AG20443 (cell line): ENCODE measurements around the gene LRRTM4.

Source experiments
- DNase-seq: peaks from one replicate; pipeline ENCODE4 v3.0.0; 2012; ENCODE audit warnings: low spot score, mixed read lengths

The LRRTM4 gene

DNA sequence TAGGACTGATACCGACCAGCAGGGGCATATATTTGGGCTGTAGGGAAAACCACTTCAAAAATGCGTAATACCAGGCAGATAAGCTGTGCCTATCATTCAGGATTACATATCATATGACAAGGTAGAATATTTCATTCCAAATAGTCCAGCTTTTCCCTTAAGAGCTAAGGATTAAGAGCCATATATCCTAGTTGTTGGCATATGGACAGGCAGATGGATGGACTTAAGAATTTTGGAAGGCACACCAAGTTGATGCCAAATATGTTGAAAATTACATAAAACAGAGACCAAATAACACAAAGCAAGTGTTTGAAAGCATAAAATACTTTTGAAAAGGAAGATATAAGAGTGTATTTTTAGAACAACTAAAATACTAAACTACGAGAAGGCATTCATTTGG, 52.1 kb downstream of the LRRTM4 start:
- DNase-seq, result no peak

DNA sequence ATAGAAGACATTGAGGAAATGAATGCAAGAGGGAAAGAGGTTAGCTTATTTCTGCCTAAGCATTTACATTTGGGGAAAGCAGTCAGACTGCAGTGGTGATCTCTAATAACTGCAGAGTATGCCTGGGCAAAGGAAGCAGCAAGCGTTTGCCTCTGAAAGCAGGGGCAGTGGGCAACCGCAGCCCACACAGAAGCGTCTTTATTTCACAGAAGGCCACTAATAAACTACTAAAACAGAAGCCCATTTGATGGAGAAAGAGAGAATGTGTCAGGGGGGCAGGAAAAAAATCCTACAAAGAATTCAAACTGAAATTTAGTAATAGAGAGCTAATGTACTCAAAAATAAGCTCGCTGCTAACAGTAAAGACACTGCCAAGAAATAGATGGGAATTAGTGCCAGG, 53.1 kb downstream of the LRRTM4 start:
- DNase-seq, result no peak

DNA sequence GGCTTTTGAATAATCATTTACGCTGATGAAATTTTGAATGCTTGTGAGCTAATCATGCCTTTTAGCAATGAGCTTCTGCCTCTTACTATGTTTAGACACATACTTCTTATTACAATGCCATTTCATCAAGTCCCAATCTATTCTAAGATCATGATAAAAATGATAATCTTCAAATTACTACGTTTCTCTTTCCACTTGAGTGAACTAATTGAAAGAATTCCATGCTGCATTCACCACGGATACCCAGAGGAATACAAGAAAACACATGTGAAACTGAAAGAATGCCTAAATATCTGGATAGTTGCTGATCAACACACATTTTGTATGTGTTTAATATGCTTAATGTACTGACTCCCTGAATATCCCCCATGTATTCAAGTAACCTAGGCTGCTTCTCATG, 62.3 kb downstream of the LRRTM4 start:
- no peak for DNase-seq

DNA sequence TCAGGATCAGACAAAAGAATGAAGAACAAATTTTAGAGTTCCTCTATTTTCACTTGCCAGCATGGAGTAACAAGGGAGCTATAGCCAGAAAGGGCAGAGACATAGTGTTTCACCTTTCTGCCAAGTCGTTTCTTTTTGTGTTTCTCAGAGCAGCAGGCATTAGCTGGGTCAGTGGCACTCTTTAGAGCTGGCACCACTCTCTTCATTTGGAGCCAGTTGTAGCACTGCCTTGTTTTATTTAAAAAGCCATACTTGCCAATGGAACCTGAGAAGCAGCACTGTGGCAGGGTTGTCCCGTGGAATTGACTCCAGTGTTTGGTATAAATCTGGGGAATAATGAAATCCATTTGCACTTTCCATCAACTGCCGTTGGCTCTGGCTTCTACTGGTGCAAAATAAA, 64.0 kb downstream of the LRRTM4 start:
- no peak for DNase-seq

DNA sequence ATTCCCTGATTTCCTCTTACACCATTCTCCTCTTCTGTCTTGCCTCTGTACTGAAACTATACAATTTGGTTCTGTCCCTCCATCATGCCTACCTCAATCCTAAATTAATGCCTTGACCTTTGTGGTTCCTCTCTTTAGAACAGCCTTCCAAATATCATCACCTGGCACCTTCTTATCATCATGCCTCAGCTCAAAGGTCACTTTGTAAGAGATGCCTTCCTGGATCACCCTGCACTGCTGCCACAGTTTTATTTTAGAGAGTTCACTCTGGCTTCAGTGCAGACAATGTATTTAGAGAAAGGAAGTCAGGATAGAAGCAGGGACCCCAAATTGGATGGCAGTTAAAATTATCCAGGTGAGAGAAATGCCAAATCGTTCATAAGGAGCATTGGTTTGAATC, 64.5 kb downstream of the LRRTM4 start:
- DNase-seq, result no peak

DNA sequence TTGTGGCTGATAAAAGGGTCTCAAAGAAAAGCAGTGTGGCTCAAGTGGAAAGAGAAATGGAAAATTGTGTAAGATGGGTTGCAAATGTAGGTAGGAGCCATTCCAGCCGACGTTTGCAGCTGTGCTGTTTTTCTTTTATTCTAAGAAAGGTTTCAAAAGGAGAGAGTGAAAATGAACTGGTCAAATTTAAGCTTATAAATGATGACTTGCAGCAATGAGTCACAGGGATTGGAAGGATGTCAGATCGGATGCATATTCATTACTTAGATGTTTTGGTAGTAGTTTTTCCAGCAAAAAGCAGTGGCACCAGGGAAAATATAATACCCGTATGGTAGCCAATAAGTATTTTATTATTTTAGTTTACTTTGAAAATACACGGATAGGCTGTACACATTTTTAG, 79.1 kb downstream of the LRRTM4 start:
- no peak for DNase-seq

DNA sequence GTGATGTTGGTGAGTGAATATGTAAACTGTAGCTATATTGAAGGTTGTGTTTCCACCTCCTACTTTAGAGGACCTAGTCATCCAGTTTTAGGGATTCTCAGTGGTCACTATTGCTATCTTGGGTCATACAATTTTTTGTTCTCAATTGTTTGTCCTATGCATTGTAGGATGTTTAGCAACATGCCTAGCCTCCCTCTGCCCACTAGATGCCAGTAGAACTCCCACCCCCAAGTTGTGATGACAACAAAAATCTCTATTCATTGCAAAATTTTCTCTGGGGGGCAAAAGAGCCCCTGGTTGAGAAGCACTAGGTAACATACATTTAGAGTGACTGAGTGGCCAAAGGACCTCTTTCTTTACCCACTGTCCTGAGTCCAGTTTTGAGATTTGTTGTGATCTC, 87.3 kb downstream of the LRRTM4 start:
- DNase-seq, result no peak

DNA sequence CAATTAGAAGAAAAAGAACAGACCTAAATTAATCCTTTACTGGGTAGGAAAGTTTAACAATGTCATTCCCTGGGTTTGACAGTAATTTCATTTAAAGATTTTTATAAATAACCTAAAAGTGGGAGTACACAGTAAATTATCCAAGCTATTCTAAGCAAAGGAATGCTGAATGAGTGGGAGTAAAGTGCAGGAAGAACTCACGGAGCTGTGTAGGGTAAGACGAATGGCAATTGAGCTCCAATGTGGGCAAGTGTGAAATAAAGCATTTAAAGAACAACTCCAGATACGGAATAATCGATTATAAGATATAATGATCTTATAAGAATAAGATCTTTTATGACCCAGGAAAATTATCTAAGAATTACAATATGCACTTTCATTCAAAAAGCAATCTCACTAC, 93.2 kb downstream of the LRRTM4 start:
- DNase-seq, result no peak

DNA sequence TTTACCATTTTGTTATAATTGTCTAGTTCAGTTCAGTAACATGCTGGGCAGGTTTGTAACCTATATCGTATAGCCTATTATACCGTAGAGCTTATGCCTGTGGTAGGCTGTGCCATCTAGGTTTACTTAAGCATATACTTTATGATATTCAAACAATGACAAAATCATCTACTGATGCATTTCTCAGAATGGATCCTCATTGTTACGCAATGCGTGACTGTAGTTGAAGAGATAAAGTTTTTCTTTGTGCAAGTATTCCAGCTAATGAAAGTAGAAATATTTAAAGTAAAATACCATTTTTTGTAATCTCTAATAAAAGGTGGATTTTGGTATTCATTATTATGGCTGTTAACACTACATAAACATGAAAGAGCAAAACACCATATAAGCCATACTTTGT, 100.2 kb downstream of the LRRTM4 start:
- DNase-seq, result no peak

DNA sequence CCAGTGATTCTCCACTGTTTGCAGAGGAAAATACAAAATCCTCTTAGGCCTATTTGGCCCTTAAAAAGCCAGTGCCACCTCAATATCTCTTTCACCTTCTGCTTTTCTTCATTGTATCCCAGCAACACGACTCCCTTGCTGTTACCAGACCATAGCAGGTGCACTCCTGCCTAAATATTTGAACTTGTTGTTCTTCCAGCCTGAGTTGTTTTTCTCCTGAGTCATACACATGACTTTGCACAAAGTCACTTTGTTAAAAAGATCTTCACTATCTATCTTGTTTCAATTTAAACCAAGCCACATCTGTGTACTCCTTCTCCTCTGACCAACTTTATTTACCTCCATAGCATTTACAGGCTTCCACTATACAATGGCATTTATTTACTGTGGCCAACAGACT, 103.6 kb downstream of the LRRTM4 start:
- no peak for DNase-seq

DNA sequence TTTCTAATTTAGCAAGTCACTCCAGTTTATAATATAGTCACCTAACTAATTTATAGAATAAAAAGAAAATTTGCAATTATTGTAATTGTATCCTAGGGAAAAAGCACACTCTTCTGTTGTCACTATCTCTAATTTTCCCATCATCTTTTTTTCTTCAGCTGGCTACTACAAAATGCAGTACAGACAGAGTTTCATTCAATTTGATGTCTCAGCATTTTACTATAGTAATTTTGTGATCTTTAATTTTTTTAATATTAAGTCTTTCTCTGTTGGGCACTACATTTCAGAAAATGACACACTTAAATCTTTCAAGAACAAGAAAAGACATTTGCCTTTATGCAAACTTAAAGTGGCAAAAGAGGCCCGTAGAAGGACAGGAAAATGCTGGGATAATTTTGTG, 118.0 kb downstream of the LRRTM4 start:
- no peak for DNase-seq

DNA sequence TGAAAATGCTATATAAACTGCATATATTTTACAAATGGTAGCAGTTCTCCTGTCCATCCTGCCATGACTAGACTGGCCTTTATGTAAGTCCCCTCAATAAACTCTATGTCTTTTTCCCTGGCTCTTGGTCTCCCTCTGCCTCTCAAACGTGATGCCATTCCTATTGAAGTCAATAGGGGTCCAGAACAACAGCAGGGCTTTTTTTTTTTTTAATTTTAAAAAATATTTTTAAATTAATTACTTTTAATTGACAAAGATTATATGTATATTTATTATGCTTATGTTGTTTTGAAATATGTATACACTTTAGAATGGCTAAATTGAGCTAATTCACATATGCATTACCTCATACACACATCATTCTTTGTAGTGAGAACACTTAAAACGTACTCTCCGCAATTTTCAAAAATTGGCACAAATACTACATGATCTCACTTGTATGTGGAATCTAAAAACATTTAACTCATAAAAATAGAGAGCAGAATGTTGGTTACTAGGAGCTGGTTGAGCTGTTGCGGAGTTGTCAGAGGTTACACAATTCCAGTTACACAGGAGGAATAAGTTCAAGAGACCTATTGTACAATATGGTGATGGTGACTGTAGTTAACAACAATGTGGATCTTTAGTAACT, 123.1 kb downstream of the LRRTM4 start:
- DNase-seq, result no peak

DNA sequence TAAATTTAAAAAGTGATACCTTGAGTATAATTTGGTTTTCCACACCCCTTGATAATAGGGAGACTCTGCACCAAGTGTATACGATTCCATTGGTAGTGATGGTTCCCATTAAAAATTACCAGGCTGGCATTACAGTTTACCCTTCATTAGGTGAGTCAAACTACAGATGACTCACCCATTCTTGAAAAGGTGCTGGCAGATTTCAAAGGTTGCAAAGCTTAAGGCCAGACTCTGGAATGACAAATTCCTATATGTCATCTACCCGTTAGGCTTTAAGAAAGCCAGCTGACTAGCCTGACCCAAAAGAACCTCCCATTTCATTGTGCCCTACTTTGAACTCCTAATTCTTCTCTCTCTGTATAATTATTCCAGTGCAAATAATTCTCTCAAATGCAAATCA, 124.4 kb downstream of the LRRTM4 start:
- no peak for DNase-seq

DNA sequence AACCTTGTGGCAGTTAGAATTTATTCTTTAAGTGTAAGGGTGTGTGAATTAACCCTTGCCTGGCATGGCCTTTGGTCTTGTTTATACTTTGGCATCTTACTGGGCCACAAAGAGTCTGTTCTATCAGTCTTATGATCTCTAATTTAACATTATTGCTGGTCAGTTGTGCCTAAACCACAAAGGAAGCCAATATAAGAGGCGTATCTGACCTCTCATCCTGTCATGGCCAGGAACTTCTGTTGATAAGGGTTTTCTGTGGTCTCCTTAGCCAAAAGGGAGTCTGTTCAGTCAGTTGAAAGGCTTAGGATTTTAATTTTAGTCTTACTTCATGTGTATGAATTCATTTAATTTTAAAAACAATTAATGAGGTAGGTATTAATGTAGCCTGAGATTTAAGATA, 127.2 kb downstream of the LRRTM4 start:
- no peak for DNase-seq

DNA sequence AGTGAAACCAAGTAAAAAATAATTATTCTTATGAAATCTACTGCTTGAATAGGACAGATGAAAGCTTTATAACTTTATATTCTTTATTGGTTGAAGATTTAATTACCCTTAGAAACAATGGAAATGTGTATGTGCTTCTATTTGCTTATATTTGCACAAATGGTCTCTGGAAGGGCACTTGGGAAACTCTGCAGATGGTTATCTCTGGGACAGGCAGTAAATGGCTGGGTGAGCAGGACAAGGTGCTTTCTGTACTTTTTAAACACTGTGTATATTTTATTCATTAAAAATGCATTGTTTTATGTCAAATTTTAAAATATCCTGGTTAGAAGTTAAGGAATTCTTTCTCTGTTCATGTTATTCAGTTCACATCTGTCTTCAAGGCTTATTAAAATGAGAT, 131.1 kb downstream of the LRRTM4 start:
- DNase-seq, result no peak

DNA sequence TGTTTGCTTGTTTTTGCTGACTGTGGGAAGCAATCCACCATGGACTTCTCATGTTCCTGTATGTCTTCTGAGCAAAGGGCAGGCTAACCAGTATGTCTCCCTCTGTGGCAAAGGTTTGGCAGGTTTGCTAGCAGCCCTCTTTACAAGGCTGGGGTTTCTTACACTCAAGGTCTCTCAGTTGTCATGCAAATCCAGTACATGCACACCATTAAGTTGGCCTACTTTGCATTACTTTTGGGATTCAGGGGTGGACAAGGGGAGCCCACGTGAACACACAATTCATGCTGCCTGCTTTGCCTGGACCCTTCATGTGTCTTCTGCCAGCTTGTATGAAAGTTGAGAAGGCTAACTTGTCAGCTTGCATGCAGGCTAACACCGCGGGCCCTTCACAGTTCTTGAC, 134.9 kb downstream of the LRRTM4 start:
- no peak for DNase-seq

DNA sequence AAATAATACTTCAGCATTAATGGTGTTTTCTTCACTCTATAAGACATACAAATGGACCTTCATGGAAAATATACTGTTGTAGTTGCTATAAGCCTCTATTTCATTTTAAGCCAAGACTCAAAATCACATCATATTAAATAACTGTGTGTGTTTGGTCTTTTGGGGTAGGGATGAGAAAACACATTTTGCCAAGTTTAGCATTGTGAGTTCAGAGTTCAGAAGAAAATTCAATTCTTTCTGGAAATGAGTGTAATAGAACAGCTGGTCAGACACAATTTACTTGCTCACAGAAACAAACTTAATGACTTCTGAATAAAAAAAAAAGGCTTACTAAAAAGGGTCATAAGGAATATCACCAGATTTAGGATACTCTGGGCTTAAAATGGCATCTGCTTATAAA, 149.5 kb downstream of the LRRTM4 start:
- DNase-seq, result no peak

DNA sequence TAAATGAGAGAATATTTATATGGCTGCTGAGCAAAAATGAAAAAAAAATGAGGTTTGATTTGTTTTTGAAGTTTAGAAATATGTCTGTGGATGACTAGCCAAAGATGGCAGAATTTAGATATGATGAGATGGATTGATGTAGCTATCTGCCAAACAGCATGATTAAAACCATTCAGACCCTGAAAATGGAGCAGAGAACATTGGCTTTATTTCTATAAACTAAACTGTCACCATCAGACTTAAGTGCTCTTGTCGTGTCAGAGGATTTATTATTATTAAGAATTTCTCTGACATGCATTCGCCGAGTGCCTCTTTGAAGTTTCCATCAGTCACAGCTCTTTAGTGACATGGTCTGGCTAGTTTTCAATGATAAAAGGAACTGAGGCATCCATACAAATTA, 151.7 kb downstream of the LRRTM4 start:
- no peak for DNase-seq

DNA sequence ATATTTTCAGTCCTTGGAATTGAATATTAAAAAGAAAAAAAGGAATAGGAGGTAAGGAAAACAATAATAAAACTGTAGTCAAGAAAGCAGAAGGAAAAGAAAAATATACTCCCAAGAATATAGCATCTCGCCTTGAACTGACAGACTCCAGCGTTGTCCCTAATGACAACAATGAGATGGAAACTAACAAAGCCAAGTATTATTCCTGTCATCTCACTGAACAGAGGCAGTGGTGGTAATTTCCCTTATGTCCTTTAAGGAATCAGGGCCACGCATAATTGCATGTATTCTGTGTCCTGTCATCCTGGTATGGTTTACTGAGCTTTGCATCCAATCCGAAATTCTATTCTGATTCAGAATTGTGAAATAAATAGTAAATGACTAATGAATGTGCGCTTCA, 158.9 kb downstream of the LRRTM4 start:
- no peak for DNase-seq

DNA sequence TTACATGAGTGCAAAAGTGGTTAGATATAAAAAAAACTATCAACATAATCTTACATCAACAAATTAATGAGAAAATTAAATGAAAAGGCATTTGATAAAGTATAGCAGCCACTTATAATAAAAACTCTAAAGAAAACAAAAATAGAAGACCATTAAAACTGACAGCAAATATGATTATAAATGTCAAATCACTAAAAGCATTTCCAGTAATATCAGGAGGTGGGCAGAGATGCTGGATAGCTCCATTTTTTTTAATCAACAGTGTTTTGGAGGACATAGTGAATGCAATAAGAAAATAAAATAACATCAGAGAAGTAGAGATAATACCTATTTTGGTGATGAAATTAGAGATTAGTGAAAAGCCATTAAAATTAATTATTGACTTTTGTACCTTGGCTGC, 173.4 kb downstream of the LRRTM4 start:
- DNase-seq, result no peak

DNA sequence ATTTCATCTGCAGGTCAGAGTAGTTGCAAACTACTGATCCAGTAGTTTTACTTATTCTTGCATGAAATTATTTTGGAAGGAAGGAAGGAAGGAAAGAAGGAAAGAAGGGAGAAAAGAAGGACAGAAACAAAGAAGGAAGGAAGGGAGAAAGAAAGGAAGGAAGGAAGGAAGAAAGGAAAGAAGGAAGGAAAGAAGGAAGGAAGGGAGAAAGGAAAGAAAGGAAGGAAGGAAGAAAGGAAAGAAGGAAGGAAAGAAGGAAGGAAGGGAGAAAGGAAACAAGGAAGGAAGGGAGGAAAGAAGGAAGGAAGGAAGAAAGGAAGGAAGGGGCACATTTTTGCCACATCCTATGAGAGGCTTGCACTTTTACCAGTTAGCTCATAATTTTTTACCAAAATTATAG, 186.2 kb downstream of the LRRTM4 start:
- no peak for DNase-seq

DNA sequence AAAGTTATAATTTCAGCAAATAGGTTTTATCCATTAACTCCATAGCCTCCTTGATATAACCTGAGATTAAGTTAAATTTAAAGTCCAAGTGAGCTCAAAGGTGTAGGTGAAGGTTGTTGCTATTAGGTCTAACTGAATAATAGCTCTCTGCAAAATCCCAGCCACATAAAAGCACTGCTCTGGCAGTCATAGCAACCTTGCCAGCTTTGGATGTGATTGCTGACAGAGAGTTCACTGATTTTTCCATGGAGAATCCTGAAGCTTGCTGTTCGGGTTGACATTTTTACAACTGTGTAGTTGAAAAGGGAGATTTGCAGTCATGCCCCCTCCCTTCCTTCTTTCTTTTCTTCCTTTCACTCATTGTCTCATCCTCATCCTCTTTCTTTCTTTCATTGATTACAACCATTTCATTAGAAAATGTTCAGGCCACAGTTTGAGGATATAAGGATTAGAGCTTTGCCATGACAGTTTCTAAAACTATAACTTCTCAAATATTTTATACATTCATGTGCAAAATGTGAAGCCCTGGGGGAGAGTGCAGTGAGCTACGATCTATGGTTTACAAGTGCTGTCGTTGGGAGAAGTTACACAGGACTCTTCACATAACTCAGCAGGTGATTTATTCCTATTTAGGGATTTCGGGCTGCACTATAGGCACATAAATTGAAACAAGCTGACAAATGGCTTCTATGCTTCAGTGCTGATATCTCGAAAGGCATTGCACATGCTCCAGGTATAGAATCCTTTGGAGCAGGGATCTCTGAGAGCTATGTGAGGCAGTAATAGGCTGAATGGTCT, 193.8 kb downstream of the LRRTM4 start:
- no peak for DNase-seq

DNA sequence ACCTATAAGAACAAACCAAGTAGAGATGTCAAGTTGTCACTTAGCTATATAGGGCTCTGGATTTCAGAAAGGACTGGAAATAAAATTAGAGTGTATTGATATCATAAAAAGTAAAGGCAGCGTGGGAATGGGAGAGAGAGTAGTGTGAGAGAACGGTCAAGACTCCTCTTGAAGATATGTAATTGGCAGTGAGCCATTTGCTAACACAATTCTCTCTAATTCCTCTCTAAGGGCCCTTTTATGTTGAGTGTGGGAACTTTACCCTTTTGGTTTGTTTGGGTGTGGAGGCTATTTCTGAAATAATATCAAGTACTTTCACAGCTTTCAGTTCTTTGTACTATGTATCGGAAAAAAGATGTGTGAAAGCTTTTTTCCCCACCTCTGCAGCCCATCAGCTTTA, 196.8 kb downstream of the LRRTM4 start:
- DNase-seq, result no peak

DNA sequence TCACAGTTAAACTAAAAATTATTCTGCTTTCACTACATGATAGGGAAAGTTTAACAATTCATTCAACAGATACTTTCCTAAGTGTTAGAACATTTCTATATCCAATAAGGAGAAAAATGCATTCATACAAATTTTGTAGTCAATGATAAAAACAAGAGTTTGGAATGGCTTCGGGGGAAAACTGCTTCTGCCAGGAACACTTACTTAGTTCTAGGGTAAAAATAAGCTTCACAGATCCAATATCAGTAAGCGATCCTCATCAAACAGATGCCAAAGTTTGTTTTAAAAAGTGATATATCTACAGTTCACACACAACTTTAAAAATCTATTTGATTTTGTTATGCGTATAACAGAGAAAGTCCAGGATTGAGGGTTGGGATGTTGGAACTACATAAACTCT, 199.7 kb downstream of the LRRTM4 start:
- DNase-seq, result no peak
